Measurements from ENCODE around the gene GABRG3. TPM values are rescaled to one million over a fixed set of nuclear protein-coding genes. Genes with fewer than 3 reads are reported as not detected.

Gene GABRG3
- total and polyA plus RNA-seq, 2 of the 4 experiments (the other 2 are of a cell fraction) = not detected

DNA sequence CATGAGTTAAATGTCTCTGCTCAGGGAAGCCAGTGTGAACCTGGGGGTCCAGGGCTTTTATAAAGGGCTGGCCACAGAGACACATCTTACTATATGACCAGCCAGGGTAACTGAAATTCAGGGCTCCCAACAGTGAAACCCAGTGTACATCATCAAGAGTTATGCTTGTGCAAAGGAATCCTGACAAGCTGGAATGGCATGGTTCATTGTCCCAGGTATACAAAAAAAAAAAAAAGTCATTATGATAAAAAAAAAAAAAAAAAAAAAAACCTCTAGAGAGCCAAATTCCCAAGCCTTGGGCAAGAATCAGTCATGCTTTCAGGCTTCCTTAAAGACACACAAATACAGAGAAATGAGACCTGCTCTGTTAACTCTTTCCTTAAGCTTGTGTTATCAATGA lies 452.0 kb downstream of the GABRG3 start:
- Histone ChIP-seq H2BK120ac (ENCODE audit: low read depth, low read length) (no peak overlapping the region), H3K9me1 (ENCODE audit: insufficient read depth, low read length) (no peaks in the 10 kb centered on the region), H3K4ac (ENCODE audit: low read depth, low read length) (no peak overlapping the region), H2AFZ (replicated peaks; ENCODE audit: low read length, poor library complexity) (no peak overlapping the region), H2AK5ac (ENCODE audit: low read depth, low read length) (no peak overlapping the region), H2BK20ac (ENCODE audit: low read depth, low read length) (no peak overlapping the region), H3K9me3 (ENCODE audit: control insufficient read depth, insufficient read depth, low read length) (peaks cover 20% of the 10 kb centered on the region), H2AK9ac (replicated peaks; ENCODE audit: low read depth, low read length, poor library complexity) (no peak overlapping the region), H3K79me1 (ENCODE audit: low read depth in 1 of 2, low read length in 2 of 2) (no peaks in the 10 kb centered on the region), H3K18ac (ENCODE audit: low read depth, low read length) (no peak overlapping the region), H3K56ac (ENCODE audit: extremely low read depth, insufficient read depth, low read length) (no peak overlapping the region), H3K14ac (replicated peaks; ENCODE audit: low read depth, low read length) (no peak overlapping the region), H2BK5ac (ENCODE audit: low read depth, low read length, poor library complexity, severe bottlenecking) (no peak overlapping the region), H3K4me1 (ENCODE audit: control insufficient read depth, insufficient read depth, low read length) (no peaks in the 10 kb centered on the region), H3K27me3 (ENCODE audit: control insufficient read depth, insufficient read depth, low read length) (no peaks in the 10 kb centered on the region), H3K4me2 (ENCODE audit: low read depth, low read length) (no peak overlapping the region), H4K91ac (ENCODE audit: insufficient read depth, low read depth, low read length) (no peak overlapping the region), H4K5ac (ENCODE audit: low read depth, low read length) (no peak overlapping the region), H4K8ac (ENCODE audit: low read depth in 2 of 2, low read length in 2 of 2) (no peak overlapping the region), H2BK15ac (ENCODE audit: low read depth, low read length) (no peak overlapping the region), H3K4me3 (ENCODE audit: insufficient read depth, low read depth, low read length) (no peak overlapping the region), H3K36me3 (ENCODE audit: control insufficient read depth, insufficient read depth, low read length) (no peaks in the 10 kb centered on the region), H3K27ac (ENCODE audit: insufficient read depth, low read length) (no peak overlapping the region), H4K20me1 (ENCODE audit: insufficient read depth, low read length) (no peaks in the 10 kb centered on the region), H3K23ac (ENCODE audit: low read depth, low read length) (no peak overlapping the region), H3K9ac (ENCODE audit: low read depth, low read length) (no peak overlapping the region)
- dilution Hi-C loops (cut with HindIII; ENCODE audit: low sequenced_read_pairs, unreplicated experiment) (no loop called here), intact Hi-C loops (cut with micrococcal nuclease) (no loop called here), in situ Hi-C loops (cut with MboI; ENCODE audit: low sequenced_read_pairs) (no loop called here)
- DNase-seq (no peak), ATAC-seq (ENCODE audit: low read depth) (no peak)
- no peak for TF ChIP-seq SMC3 (IDR thresholded peaks at IDR 0.05; ENCODE audit: low read depth, low read length)
- no peak for TF ChIP-seq NFE2L2 (IDR thresholded peaks at IDR 0.05; ENCODE audit: low read depth, low read length)
- TF ChIP-seq RCOR1 (IDR thresholded peaks at IDR 0.05; ENCODE audit: insufficient replicate concordance, low read length) = no peak
- no peak for TF ChIP-seq FOS (IDR thresholded peaks at IDR 0.05; ENCODE audit: low read depth, low read length)
- no peak for TF ChIP-seq MAZ (IDR thresholded peaks at IDR 0.05; ENCODE audit: borderline replicate concordance, low read depth, low read length)
- TF ChIP-seq, protein P1, sequence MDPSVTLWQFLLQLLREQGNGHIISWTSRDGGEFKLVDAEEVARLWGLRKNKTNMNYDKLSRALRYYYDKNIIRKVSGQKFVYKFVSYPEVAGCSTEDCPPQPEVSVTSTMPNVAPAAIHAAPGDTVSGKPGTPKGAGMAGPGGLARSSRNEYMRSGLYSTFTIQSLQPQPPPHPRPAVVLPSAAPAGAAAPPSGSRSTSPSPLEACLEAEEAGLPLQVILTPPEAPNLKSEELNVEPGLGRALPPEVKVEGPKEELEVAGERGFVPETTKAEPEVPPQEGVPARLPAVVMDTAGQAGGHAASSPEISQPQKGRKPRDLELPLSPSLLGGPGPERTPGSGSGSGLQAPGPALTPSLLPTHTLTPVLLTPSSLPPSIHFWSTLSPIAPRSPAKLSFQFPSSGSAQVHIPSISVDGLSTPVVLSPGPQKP (IDR thresholded peaks at IDR 0.05; ENCODE audit: borderline replicate concordance, low read depth, low read length) = no peak
- TF ChIP-seq, protein P2, sequence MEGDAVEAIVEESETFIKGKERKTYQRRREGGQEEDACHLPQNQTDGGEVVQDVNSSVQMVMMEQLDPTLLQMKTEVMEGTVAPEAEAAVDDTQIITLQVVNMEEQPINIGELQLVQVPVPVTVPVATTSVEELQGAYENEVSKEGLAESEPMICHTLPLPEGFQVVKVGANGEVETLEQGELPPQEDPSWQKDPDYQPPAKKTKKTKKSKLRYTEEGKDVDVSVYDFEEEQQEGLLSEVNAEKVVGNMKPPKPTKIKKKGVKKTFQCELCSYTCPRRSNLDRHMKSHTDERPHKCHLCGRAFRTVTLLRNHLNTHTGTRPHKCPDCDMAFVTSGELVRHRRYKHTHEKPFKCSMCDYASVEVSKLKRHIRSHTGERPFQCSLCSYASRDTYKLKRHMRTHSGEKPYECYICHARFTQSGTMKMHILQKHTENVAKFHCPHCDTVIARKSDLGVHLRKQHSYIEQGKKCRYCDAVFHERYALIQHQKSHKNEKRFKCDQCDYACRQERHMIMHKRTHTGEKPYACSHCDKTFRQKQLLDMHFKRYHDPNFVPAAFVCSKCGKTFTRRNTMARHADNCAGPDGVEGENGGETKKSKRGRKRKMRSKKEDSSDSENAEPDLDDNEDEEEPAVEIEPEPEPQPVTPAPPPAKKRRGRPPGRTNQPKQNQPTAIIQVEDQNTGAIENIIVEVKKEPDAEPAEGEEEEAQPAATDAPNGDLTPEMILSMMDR (conservative IDR thresholded peaks at IDR 0.05; ENCODE audit: low read depth, low read length) = no peak
- no peak for TF ChIP-seq RAD21 (IDR thresholded peaks at IDR 0.05; ENCODE audit: low read length)
- TF ChIP-seq MAFK (IDR thresholded peaks at IDR 0.05; ENCODE audit: low read depth, low read length) = no peak
- no peak for TF ChIP-seq MXI1 (IDR thresholded peaks at IDR 0.05; ENCODE audit: borderline replicate concordance, low read depth, low read length)
- POLR2A ChIA-PET (ENCODE audit: unreplicated experiment) = no interaction called here
- no TSS peak for BruUV-seq (replicated peaks)
- CTCF ChIA-PET = interaction anchor here (0.7 kb wide), 1 partner anchor 881 kb away, joined by 5 read pairs; no protein-coding TSS in a partner anchor

Measured in IMR-90 (cell line).